Neural cell (in vitro differentiated cells): ENCODE measurements around the gene ASB10. TPM values are rescaled to one million over a fixed set of nuclear protein-coding genes. Genes with fewer than 3 reads are reported as not detected.

ENCODE experiments used
- H2AFZ ChIP-seq: fragments of 200-600, 300-800 bp; sonication (generic), shearing (Covaris generic); 2 replicates; pipeline ENCODE4 v1.6.0; 2014; ENCODE audit warnings: low read depth, mild to moderate bottlenecking, antibody characterized with exemption, low read length, moderate library complexity
- H3F3A ChIP-seq: fragments of 200-600 bp; shearing (Covaris generic); 2 replicates; pipeline ENCODE4 v1.6.1; 2016; ENCODE audit warnings: mild to moderate bottlenecking, moderate library complexity, mixed read lengths, antibody characterized with exemption, low read length; ENCODE audit not compliant: insufficient read depth, poor library complexity, severe bottlenecking
- H3K27ac ChIP-seq: fragments of 200-600, 300-800 bp; sonication (generic), shearing (Covaris generic); 2 replicates; pipeline ENCODE4 v1.5.1; 2014; ENCODE audit warnings: mild to moderate bottlenecking, low read length, moderate library complexity
- H3K27me3 ChIP-seq: fragments of 300-800, 200-600 bp; sonication (generic), shearing (Covaris generic); 2 replicates; pipeline ENCODE4 v1.6.0; 2014; ENCODE audit warnings: mild to moderate bottlenecking, low read depth, low read length, moderate library complexity; ENCODE audit not compliant: insufficient read depth
- H3K36me3 ChIP-seq: fragments of 300-800, 200-600 bp; sonication (generic), shearing (Covaris generic); 2 replicates; pipeline ENCODE4 v1.5.1; 2014; ENCODE audit warnings: mild to moderate bottlenecking, antibody characterized with exemption, low read length, moderate library complexity; ENCODE audit not compliant: insufficient read depth
- H3K4me2 ChIP-seq: fragments of 300-800, 200-600 bp; sonication (generic), shearing (Covaris generic); 2 replicates; pipeline ENCODE4 v1.6.0; 2014; ENCODE audit warnings: mild to moderate bottlenecking, low read length
- H3K4me3 ChIP-seq: fragments of 300-800, 200-600 bp; sonication (generic), shearing (Covaris generic); 2 replicates; pipeline ENCODE4 v1.5.1; 2014; ENCODE audit warnings: mild to moderate bottlenecking, low read length, moderate library complexity
- H3K79me2 ChIP-seq: fragments of 200-600 bp; shearing (Covaris generic); replicated peaks from 2 replicates; pipeline ENCODE4 v1.6.0; 2014; ENCODE audit warnings: mild to moderate bottlenecking, low read length, moderate library complexity; ENCODE audit not compliant: insufficient read depth
- H3K9ac ChIP-seq: fragments of 300-800, 200-600 bp; sonication (generic), shearing (Covaris generic); 2 replicates; pipeline ENCODE4 v1.6.1; 2016; ENCODE audit warnings: mild to moderate bottlenecking, low read length, mixed read lengths
- H3K9me2 ChIP-seq: fragments of 200-600 bp; shearing (Covaris generic); 2 replicates; pipeline ENCODE4 v1.6.1; 2016; ENCODE audit warnings: mild to moderate bottlenecking, low read length, mixed read lengths; ENCODE audit not compliant: insufficient read depth
- H3K9me3 ChIP-seq: fragments of 200-600, 300-800 bp; sonication (generic), shearing (Covaris generic); 2 replicates; pipeline ENCODE4 v1.6.1; 2016; ENCODE audit warnings: mild to moderate bottlenecking, mixed run types, low read length, moderate library complexity, mixed read lengths
- H4K20me1 ChIP-seq: fragments of 200-600 bp; shearing (Covaris generic); 2 replicates; pipeline ENCODE4 v1.6.1; 2016; ENCODE audit warnings: mild to moderate bottlenecking, mixed run types; ENCODE audit not compliant: insufficient read depth
- CTCF ChIP-seq: fragments of 450-650 bp; IDR thresholded peaks from 2 replicates; pipeline ENCODE4 v1.5.1; 2014; ENCODE audit warnings: antibody characterized with exemption, mild to moderate bottlenecking, moderate library complexity; ENCODE audit not compliant: poor library complexity, severe bottlenecking
- EP300 ChIP-seq: fragments of 450-650 bp; conservative IDR thresholded peaks from 2 replicates; pipeline ENCODE4 v1.6.1; 2014; ENCODE audit warnings: antibody characterized with exemption, mild to moderate bottlenecking, moderate library complexity; ENCODE audit not compliant: poor library complexity, severe bottlenecking
- EZH2 ChIP-seq: fragments of 200-600, 300-800 bp; shearing (Covaris generic), sonication (generic); IDR thresholded peaks from 2 replicates; pipeline ENCODE4 v1.6.1; 2014; ENCODE audit warnings: antibody characterized with exemption, low read length, borderline replicate concordance, mild to moderate bottlenecking; ENCODE audit not compliant: insufficient read depth, poor library complexity, severe bottlenecking
- MXI1 ChIP-seq: fragments of 450-650 bp; conservative IDR thresholded peaks from 2 replicates; pipeline ENCODE4 v1.6.1; 2014; ENCODE audit warnings: antibody characterized with exemption, mild to moderate bottlenecking; ENCODE audit not compliant: poor library complexity, severe bottlenecking
- POLR2AphosphoS5 ChIP-seq: IDR thresholded peaks from 2 replicates; pipeline ENCODE4 v1.6.1; 2012
- RAD21 ChIP-seq: fragments of 450-650 bp; conservative IDR thresholded peaks from 2 replicates; pipeline ENCODE4 v1.6.1; 2014; ENCODE audit warnings: antibody characterized with exemption, mild to moderate bottlenecking, moderate library complexity
- REST ChIP-seq: IDR thresholded peaks from 2 replicates; pipeline ENCODE4 v1.6.1; 2012; ENCODE audit warnings: borderline replicate concordance
- SMC3 ChIP-seq: fragments of 450-650 bp; conservative IDR thresholded peaks from 2 replicates; pipeline ENCODE4 v1.6.1; 2014; ENCODE audit warnings: antibody characterized with exemption, mild to moderate bottlenecking, moderate library complexity; ENCODE audit not compliant: poor library complexity
- TAF1 ChIP-seq: IDR thresholded peaks from 2 replicates; pipeline ENCODE4 v1.6.1; 2012; ENCODE audit warnings: low read depth
- polyA plus RNA-seq: library from polyadenylated mRNA; depleted of rRNA; stranded (reverse); fragments of >200 nt; gene quantifications from 2 replicates; pipeline ENCODE4 v1.2.3, GENCODE V29; 2014

The ASB10 gene
- polyA plus RNA-seq, 1 donor from 2014 or later, result not detected

- H3F3A ChIP-seq, result no peaks in the 10 kb centered on the region
- H3K4me3 ChIP-seq, result no peak overlapping the region
- no peak overlapping the region for H3K27ac ChIP-seq
- no peaks in the 10 kb centered on the region for H3K9me2 ChIP-seq
- H3K79me2 ChIP-seq, result no peaks in the 10 kb centered on the region
- no peak overlapping the region for H2AFZ ChIP-seq
- no peaks in the 10 kb centered on the region for H4K20me1 ChIP-seq
- no peaks in the 10 kb centered on the region for H3K36me3 ChIP-seq
- no peaks in the 10 kb centered on the region for H3K27me3 ChIP-seq
- H3K4me2 ChIP-seq, result no peak overlapping the region
- no peaks in the 10 kb centered on the region for H3K9me3 ChIP-seq
- no peak for TF ChIP-seq REST
- TF ChIP-seq EP300, result no peak
- TF ChIP-seq RAD21, result no peak
- no peak for TF ChIP-seq EZH2
- no peak for TF ChIP-seq TAF1
- TF ChIP-seq SMC3, result no peak
- TF ChIP-seq POLR2AphosphoS5, result no peak
- TF ChIP-seq MXI1, result no peak
- no peak for TF ChIP-seq CTCF
- no peak overlapping the region for H3K9ac ChIP-seq
Observed at GRCh38 chr7:151179287-151179860, 7.7 kb downstream of the ASB10 start.

- no peak for TF ChIP-seq EP300
- TF ChIP-seq REST, result no peak
- TF ChIP-seq RAD21, result no peak
- TF ChIP-seq MXI1, result no peak
- TF ChIP-seq POLR2AphosphoS5, result no peak
- TF ChIP-seq CTCF, result no peak
- TF ChIP-seq TAF1, result no peak
- no peak for TF ChIP-seq EZH2
- TF ChIP-seq SMC3, result no peak
- Histone ChIP-seq H2AFZ (no peak overlapping the region), H3K9me3 (no peaks in the 10 kb centered on the region), H3F3A (no peaks in the 10 kb centered on the region), H3K27me3 (no peaks in the 10 kb centered on the region), H3K4me3 (no peak overlapping the region), H3K4me2 (no peak overlapping the region), H3K9ac (no peak overlapping the region), H3K36me3 (no peaks in the 10 kb centered on the region), H3K9me2 (no peaks in the 10 kb centered on the region), H3K79me2 (no peaks in the 10 kb centered on the region), H4K20me1 (no peaks in the 10 kb centered on the region), H3K27ac (no peak overlapping the region)
Observed at GRCh38 chr7:151178831-151179230, 8.2 kb downstream of the ASB10 start.
